ENCODE results near the gene BCL2A1. TPM values are rescaled to one million over a fixed set of nuclear protein-coding genes. Genes with fewer than 3 reads are reported as not detected.
"Not testable (repeated sequence)": the region's sequence is repeated elsewhere in the genome, so short reads cannot be mapped to it uniquely, and the experiment has no call there.

BCL2A1 gene
- total RNA-seq, 1 donor from 2014 or later, result not detected

- Mint-ChIP-seq H3K27me3 (ENCODE audit: unreplicated experiment) (no peaks in the 10 kb centered on the region), H3K27ac (ENCODE audit: unreplicated experiment) (no peak overlapping the region), H3K9me3 (ENCODE audit: unreplicated experiment) (no peaks in the 10 kb centered on the region), H3K4me3 (ENCODE audit: unreplicated experiment) (no peak overlapping the region), H3K36me3 (ENCODE audit: unreplicated experiment) (no peaks in the 10 kb centered on the region), H3K4me1 (ENCODE audit: low read depth, unreplicated experiment) (no peaks in the 10 kb centered on the region)
- TF ChIP-seq, protein P1, sequence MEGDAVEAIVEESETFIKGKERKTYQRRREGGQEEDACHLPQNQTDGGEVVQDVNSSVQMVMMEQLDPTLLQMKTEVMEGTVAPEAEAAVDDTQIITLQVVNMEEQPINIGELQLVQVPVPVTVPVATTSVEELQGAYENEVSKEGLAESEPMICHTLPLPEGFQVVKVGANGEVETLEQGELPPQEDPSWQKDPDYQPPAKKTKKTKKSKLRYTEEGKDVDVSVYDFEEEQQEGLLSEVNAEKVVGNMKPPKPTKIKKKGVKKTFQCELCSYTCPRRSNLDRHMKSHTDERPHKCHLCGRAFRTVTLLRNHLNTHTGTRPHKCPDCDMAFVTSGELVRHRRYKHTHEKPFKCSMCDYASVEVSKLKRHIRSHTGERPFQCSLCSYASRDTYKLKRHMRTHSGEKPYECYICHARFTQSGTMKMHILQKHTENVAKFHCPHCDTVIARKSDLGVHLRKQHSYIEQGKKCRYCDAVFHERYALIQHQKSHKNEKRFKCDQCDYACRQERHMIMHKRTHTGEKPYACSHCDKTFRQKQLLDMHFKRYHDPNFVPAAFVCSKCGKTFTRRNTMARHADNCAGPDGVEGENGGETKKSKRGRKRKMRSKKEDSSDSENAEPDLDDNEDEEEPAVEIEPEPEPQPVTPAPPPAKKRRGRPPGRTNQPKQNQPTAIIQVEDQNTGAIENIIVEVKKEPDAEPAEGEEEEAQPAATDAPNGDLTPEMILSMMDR (IDR thresholded peaks at IDR 0.05; ENCODE audit: partially characterized antibody, unreplicated experiment), result no peak
- DNase-seq, result no peak
These were observed 27.2 kb downstream of the BCL2A1 start for GRCh38 chr15:79943820-79944219.

DNA sequence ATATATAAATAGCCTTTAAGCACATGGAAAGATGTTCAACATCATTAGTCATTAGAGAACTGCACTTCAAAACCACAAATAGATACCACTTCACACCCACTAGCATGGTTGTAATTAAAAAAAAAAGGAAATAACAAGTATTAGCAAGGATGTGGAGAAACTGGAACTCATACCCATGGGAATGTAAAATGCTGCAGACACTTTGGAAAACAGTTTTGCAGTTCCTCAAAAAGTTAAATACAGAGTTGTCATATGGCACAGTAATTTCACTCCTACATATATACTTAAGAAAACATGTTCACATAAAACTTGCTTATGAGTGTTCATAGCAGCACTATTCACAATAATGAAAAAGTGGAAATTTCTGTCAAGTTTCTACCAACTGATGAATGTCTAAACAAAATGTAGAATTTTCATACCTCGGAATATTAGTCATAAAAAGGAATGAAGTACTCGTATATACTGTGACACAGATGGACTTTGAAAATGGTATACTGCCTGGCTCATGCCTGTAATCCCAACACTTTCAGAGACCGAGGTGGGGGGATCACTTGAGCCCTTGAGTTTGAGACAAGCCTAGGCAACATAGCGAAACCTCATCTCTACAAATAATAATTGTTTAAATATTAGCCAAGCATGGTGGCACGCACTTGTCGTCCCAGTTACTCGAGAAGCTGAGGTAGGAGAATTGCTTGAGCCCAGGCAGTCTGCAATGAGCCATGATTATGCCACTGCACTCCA is 28.1 kb downstream of the BCL2A1 start:
- Mint-ChIP-seq H3K9me3 (ENCODE audit: unreplicated experiment) (no peaks in the 10 kb centered on the region), H3K27ac (ENCODE audit: unreplicated experiment) (no peak overlapping the region), H3K36me3 (ENCODE audit: unreplicated experiment) (no peaks in the 10 kb centered on the region), H3K27me3 (ENCODE audit: unreplicated experiment) (peaks cover 2% of the 10 kb centered on the region), H3K4me1 (ENCODE audit: low read depth, unreplicated experiment) (no peaks in the 10 kb centered on the region), H3K4me3 (ENCODE audit: unreplicated experiment) (no peak overlapping the region)
- no peak for DNase-seq
- TF ChIP-seq, protein P1 (IDR thresholded peaks at IDR 0.05; ENCODE audit: partially characterized antibody, unreplicated experiment), result no peak

DNA sequence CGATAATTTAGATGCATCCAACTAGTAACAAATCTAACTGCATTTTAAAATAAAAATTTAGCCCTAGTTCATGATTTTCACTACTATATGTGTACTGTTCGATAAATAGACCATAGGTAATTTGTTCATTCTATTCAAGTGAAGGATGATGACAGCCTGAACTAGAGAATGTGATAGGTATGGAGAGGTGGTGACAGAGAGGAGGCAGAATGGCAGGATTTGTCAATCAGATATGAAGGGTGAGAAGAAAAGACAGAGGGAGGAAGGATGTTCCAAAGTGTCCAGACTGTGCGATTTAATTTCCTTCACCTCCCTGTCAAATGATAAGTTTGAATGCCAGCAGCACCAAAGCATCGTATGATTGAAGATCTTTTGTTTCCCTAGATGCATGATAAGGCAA is 31.6 kb downstream of the BCL2A1 start:
- no peak overlapping the region for H3K4me3 Mint-ChIP-seq (ENCODE audit: unreplicated experiment)
- H3K9me3 Mint-ChIP-seq (ENCODE audit: unreplicated experiment), result no peaks in the 10 kb centered on the region
- no peaks in the 10 kb centered on the region for H3K36me3 Mint-ChIP-seq (ENCODE audit: unreplicated experiment)
- H3K4me1 Mint-ChIP-seq (ENCODE audit: low read depth, unreplicated experiment), result no peaks in the 10 kb centered on the region
- no peak for DNase-seq
- no peak overlapping the region for H3K27ac Mint-ChIP-seq (ENCODE audit: unreplicated experiment)
- peaks cover 4% of the 10 kb centered on the region for H3K27me3 Mint-ChIP-seq (ENCODE audit: unreplicated experiment)
- TF ChIP-seq, protein P1 (IDR thresholded peaks at IDR 0.05; ENCODE audit: partially characterized antibody, unreplicated experiment), result no peak

DNA sequence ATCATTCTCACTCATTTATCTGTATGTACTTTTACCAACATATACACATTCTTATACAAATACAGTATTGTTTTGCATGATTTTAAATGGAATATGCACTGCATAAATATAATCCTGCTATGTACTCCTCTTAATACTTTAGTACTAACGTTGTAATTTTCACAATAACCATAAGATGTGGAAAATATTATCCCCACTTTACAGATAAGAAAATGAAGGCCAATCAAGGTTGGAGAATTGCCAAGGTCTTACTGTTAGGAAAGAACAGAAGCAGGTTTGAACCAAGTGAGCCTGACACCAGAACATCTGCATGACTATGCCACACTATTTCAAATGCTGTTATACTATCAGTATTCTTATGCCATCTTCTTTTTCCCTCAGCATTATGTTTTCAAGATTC is 32.9 kb downstream of the BCL2A1 start:
- TF ChIP-seq, protein P1 (IDR thresholded peaks at IDR 0.05; ENCODE audit: partially characterized antibody, unreplicated experiment), result no peak

GRCh38 chr15:79935556-79936201 is 35.3 kb downstream of the BCL2A1 start:
- not testable (repeated sequence) for H3K36me3 Mint-ChIP-seq (ENCODE audit: unreplicated experiment); H3K27ac Mint-ChIP-seq (ENCODE audit: unreplicated experiment); DNase-seq; H3K27me3 Mint-ChIP-seq (ENCODE audit: unreplicated experiment); H3K4me1 Mint-ChIP-seq (ENCODE audit: low read depth, unreplicated experiment); H3K9me3 Mint-ChIP-seq (ENCODE audit: unreplicated experiment); H3K4me3 Mint-ChIP-seq (ENCODE audit: unreplicated experiment)

More for the DNA sequence above, 32.9 kb downstream of the BCL2A1 start:
- no peaks in the 10 kb centered on the region for H3K4me1 Mint-ChIP-seq (ENCODE audit: low read depth, unreplicated experiment)
- no peak for DNase-seq
- H3K27ac Mint-ChIP-seq (ENCODE audit: unreplicated experiment), result no peak overlapping the region
- peaks cover 4% of the 10 kb centered on the region for H3K27me3 Mint-ChIP-seq (ENCODE audit: unreplicated experiment)
- no peak overlapping the region for H3K4me3 Mint-ChIP-seq (ENCODE audit: unreplicated experiment)
- no peaks in the 10 kb centered on the region for H3K36me3 Mint-ChIP-seq (ENCODE audit: unreplicated experiment)
- H3K9me3 Mint-ChIP-seq (ENCODE audit: unreplicated experiment), result no peaks in the 10 kb centered on the region
